Panc1 (cell line): ENCODE measurements around the gene WFDC13. TPM values are rescaled to one million over a fixed set of nuclear protein-coding genes. Genes with fewer than 3 reads are reported as not detected.
"Not testable (repeated sequence)": the region's sequence is repeated elsewhere in the genome, so short reads cannot be mapped to it uniquely, and the experiment has no call there.

Experiments used
- ATAC-seq: fragments of 200-7000 bp; cut with Tn5 transposase; 2 replicates; pipeline ENCODE4 v1.9.1; 2020; ENCODE audit warnings: mild to moderate bottlenecking, moderate library complexity
- Bru-seq: library from RNA; stranded (reverse); fragments of 400-500 nt; gene quantifications from one replicate; lab custom pipeline; 2021; lab: Mats Ljungman, UMichigan
- BruChase-seq, 2 experiments: library from RNA; stranded (reverse); fragments of 400-500 nt; gene quantifications; one replicate each; lab custom pipeline; 2021; lab: Mats Ljungman, UMichigan
- BruUV-seq: library from RNA; stranded (reverse); fragments of 400-500 nt; replicated peaks from 2 replicates; lab custom pipeline; 2021; lab: Mats Ljungman, UMichigan
- CTCF ChIA-PET: fragments of 300-600 bp; sonication (Branson Sonifier 250); formaldehyde crosslinking; loops from one replicate; lab custom pipeline; 2022; ENCODE audit warnings: antibody characterized with exemption; lab: Charles Lee
- POLR2A ChIA-PET: fragments of 300-600 bp; sonication (Branson Sonifier 250); formaldehyde crosslinking; loops from one replicate; lab custom pipeline; 2022; ENCODE audit warnings: antibody characterized with exemption; lab: Charles Lee
- DNase-seq: peaks from one replicate; pipeline ENCODE4 v3.0.0-alpha.2; 2010; ENCODE audit warnings: low read depth, low spot score
- H3K27ac ChIP-seq: 2 replicates; pipeline ENCODE4 v1.5.1; 2011; ENCODE audit warnings: mild to moderate bottlenecking, low read length, inconsistent platforms
- H3K27me3 ChIP-seq: fragments of 200-500 bp; sonication (Bioruptor generic); 2 replicates; pipeline ENCODE4 v1.6.0; 2014; ENCODE audit warnings: low read length, inconsistent platforms; ENCODE audit not compliant: control insufficient read depth, insufficient read depth
- H3K36me3 ChIP-seq: fragments of 200-500 bp; sonication (Bioruptor generic); 2 replicates; pipeline ENCODE4 v1.5.1; 2014; ENCODE audit warnings: inconsistent platforms, mild to moderate bottlenecking, low read length, moderate library complexity; ENCODE audit not compliant: control insufficient read depth, insufficient read depth
- H3K4me1 ChIP-seq: 2 replicates; pipeline ENCODE4 v1.5.1; 2011; ENCODE audit warnings: inconsistent platforms, mild to moderate bottlenecking, low read length, moderate library complexity; ENCODE audit not compliant: control insufficient read depth, insufficient read depth
- H3K4me3 ChIP-seq, 2 experiments: 2 replicates each; pipeline ENCODE4 v1.5.1; 2011 to 2012; ENCODE audit warnings: low read depth in 2 of 2, low read length in 2 of 2, mild to moderate bottlenecking in 2 of 2, inconsistent platforms in 1 of 2, moderate library complexity in 1 of 2
- H3K9me3 ChIP-seq: fragments of 200-500 bp; sonication (Bioruptor generic); 2 replicates; pipeline ENCODE4 v1.5.1; 2014; ENCODE audit warnings: low read depth, mild to moderate bottlenecking, inconsistent platforms, low read length, moderate library complexity; ENCODE audit not compliant: control insufficient read depth, insufficient read depth
- CTCF ChIP-seq: fragments of 450-650 bp; IDR thresholded peaks from 2 replicates; pipeline ENCODE4 v1.5.1; 2017; ENCODE audit warnings: mild to moderate bottlenecking
- POLR2AphosphoS5 ChIP-seq: IDR thresholded peaks from 2 replicates; pipeline ENCODE4 v1.6.1; 2012; ENCODE audit warnings: mild to moderate bottlenecking, low read depth, low read length, moderate library complexity
- REST ChIP-seq, 2 experiments: IDR thresholded peaks; 2 replicates each; pipeline ENCODE4 v1.6.1; 2011 to 2012; ENCODE audit warnings: low read depth in 2 of 2, control low read depth in 1 of 2, low read length in 1 of 2, mild to moderate bottlenecking in 1 of 2, moderate library complexity in 1 of 2; ENCODE audit not compliant: insufficient read depth in 1 of 2
- SIN3A ChIP-seq: IDR thresholded peaks from 2 replicates; pipeline ENCODE4 v1.6.1; 2012; ENCODE audit warnings: low read depth, mild to moderate bottlenecking, low read length, moderate library complexity, borderline replicate concordance; ENCODE audit not compliant: insufficient read depth
- TCF7L2 ChIP-seq: IDR thresholded peaks from 2 replicates; pipeline ENCODE4 v1.6.1; 2011; ENCODE audit warnings: mild to moderate bottlenecking, low read depth, low read length, inconsistent platforms
- in situ Hi-C: cut with HindIII; loops from 2 replicates; pipeline ENCODE4 v1.10.0; 2016; ENCODE audit warnings: low sequenced_read_pairs, low pct_unique_long_range_greater_than_20kb
- intact Hi-C: fragments of 100-400 bp; cut with micrococcal nuclease; formaldehyde crosslinking; loops from one replicate; pipeline ENCODE4 v1.10.0; 2022; ENCODE audit not compliant: unreplicated experiment
- long read RNA-seq: library from polyadenylated mRNA; unstranded; transcript quantifications from one replicate; pipeline ENCODE4 v2.0.0, GENCODE V29; 2021; ENCODE audit not compliant: unreplicated experiment
- polyA plus RNA-seq: library from polyadenylated mRNA; unstranded; fragments of >200 nt; gene quantifications from one replicate; pipeline ENCODE4 v1.2.1, GENCODE V29; 2012; ENCODE audit warnings: missing spikeins; ENCODE audit not compliant: insufficient read length
- total RNA-seq: library from RNA; stranded (reverse); gene quantifications from one replicate; pipeline ENCODE4 v1.2.1, GENCODE V29; 2021; ENCODE audit not compliant: unreplicated experiment

WFDC13 gene, protein sequence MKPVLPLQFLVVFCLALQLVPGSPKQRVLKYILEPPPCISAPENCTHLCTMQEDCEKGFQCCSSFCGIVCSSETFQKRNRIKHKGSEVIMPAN
- total RNA-seq (not detected), Bru-seq, nascent RNA (not detected), BruChase-seq, experiment 1, labeled RNA remaining after a 2-hour chase (not detected), BruChase-seq, experiment 2, labeled RNA remaining after a 6-hour chase (not detected)
- polyA plus RNA-seq: not detected
- long read RNA-seq: 0 reads

DNA sequence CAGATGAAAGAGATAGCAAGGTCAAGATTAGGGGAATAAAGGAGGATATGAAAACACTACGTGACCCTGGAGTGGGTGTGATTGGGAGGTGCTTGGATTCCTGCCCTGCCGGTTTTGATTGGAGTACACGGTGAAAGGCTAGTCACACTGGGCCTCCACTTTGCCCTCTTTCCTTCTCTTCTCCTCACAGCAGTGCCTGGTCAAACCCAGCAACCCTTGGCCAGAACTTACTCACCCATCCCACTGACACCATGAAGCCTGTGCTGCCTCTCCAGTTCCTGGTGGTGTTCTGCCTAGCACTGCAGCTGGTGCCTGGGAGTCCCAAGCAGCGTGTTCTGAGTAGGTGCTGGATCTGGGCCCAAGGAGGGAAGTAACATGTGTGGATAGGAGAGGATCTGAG is at the start of gene WFDC13:
Gene WFDC13, plus strand, starts transcription at position 166 of the 400 bp plus-strand sequence. Its CDS starts 86 bp downstream, at position 252.
- TF ChIP-seq CTCF: no peak
- no peak for TF ChIP-seq TCF7L2
- no peak for TF ChIP-seq SIN3A
- no peak for TF ChIP-seq POLR2AphosphoS5
- TF ChIP-seq REST (IDR thresholded peaks at IDR 0.05; ENCODE audit: insufficient read depth in 1 of 2, low read depth in 2 of 2, low read length in 1 of 2): no peak
- no peak within 1 kb of the TSS for H3K4me3 ChIP-seq
- intact Hi-C loops: no loop called here
- DNase-seq: no peak
- in situ Hi-C loops: no loop called here
- ChIA-PET CTCF (no interaction called here), POLR2A (no interaction called here)
- BruUV-seq: no TSS peak
- no peak within 1 kb of the TSS for H3K27ac ChIP-seq
- no peak for ATAC-seq
- H3K27me3 ChIP-seq: 0 out of 2 replicates have a peak, but pooled peaks cover 2% of the 10 kb centered on the region
- no peaks in the 10 kb centered on the region for H3K36me3 ChIP-seq
- no peaks in the 10 kb centered on the region for H3K9me3 ChIP-seq
- H3K4me1 ChIP-seq: no peaks in the 10 kb centered on the region

DNA sequence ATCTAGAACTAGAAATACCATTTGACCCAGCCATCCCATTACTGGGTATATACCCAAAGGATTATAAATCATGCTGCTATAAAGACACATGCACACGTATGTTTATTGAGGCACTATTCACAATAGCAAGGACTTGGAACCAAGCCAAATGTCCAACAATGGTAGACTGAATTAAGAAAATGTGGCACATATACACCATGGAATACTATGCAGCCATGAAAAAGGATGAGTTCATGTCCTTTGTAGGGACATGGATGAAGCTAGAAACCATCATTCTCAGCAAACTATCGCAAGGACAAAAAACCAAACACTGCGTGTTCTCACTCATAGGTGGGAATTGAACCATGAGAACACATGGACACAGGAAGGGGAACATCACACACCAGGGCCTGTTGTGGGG is 44.8 kb upstream of the WFDC13 start:
- ATAC-seq, POLR2A ChIA-PET, H3K9me3 ChIP-seq, H3K4me3 ChIP-seq, intact Hi-C loops, in situ Hi-C loops, H3K27me3 ChIP-seq, BruUV-seq, H3K4me1 ChIP-seq, H3K36me3 ChIP-seq, H3K27ac ChIP-seq, CTCF ChIA-PET, DNase-seq: not testable (repeated sequence)

DNA sequence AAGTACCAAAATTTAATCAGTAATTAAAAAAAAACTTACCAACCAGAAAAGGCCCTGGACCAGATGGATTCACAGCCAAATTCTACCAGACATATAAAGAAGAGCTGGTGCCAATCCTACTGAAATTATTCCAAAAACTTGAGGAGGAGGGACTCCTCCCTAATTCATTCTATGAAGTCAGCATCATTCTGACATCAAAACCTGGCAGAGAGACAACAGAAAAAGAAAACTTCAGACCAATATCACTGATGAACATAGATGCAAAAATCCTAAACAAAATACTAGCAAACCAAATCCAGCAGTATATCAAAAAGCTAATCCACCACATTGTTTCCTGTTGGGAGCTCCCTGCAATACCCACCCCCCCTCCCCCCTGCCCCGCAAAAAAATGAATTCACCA is 31.7 kb upstream of the WFDC13 start, which contains the start of gene WFDC11:
Gene WFDC11, minus strand, starts transcription at position 101 of the 400 bp plus-strand sequence. CDS start 19,639 bp downstream, outside the sequence.
- H3K4me1 ChIP-seq: no peaks in the 10 kb centered on the region
- in situ Hi-C loops (no loop called here), intact Hi-C loops (no loop called here)
- TF ChIP-seq SIN3A: no peak
- H3K27ac ChIP-seq: no peak within 1 kb of the TSS
- H3K4me3 ChIP-seq: no peak within 1 kb of the TSS
- no peaks in the 10 kb centered on the region for H3K27me3 ChIP-seq
- DNase-seq: no peak
- H3K9me3 ChIP-seq: no peaks in the 10 kb centered on the region
- ChIA-PET POLR2A (no interaction called here), CTCF (no interaction called here)
- ATAC-seq: no peak
- no peaks in the 10 kb centered on the region for H3K36me3 ChIP-seq
- no TSS peak for BruUV-seq
